ENCODE results near the gene UNC45A. TPM values are rescaled to one million over a fixed set of nuclear protein-coding genes. Genes with fewer than 3 reads are reported as not detected.

UNC45A gene
- total and polyA plus RNA-seq, 4 donors, result 13.9 to 31.2 (median 24.9) TPM

- Histone ChIP-seq H3K36me3 (ENCODE audit: control insufficient read depth in 4 of 4, insufficient read depth in 3 of 4, low read depth in 1 of 4, low read length in 3 of 4) (peaks cover 9 to 75% (median 56%) of the 10 kb centered on the region in 4 donors), H3K27me3 (ENCODE audit: control insufficient read depth in 4 of 4, insufficient read depth in 4 of 4, low read length in 3 of 4) (no peaks in the 10 kb centered on the region), H3K27ac (ENCODE audit: low read depth in 1 of 2, low read length in 2 of 2) (no peak overlapping the region), H3K9me3 (ENCODE audit: control insufficient read depth in 4 of 4, low read length in 3 of 4) (no peaks in the 10 kb centered on the region), H3K4me3 (ENCODE audit: low read depth in 1 of 3, low read length in 3 of 3) (no peak overlapping the region), H3K4me1 (ENCODE audit: control insufficient read depth in 4 of 4, insufficient read depth in 4 of 4, low read length in 3 of 4) (no peaks in the 10 kb centered on the region), H3K9ac (ENCODE audit: low read depth in 1 of 2, low read length in 2 of 2) (no peak overlapping the region)
- WGBS, result 97% methylated on average over 23 of the region's 23 CpGs
- TF ChIP-seq HNF4A (conservative IDR thresholded peaks at IDR 0.05) (no peak), MAX (IDR thresholded peaks at IDR 0.05) (no peak), FOXA1 (IDR thresholded peaks at IDR 0.05) (no peak), RAD21 (IDR thresholded peaks at IDR 0.05) (no peak), CTCF (IDR thresholded peaks at IDR 0.05; ENCODE audit: low read depth, low read length, missing input control) (no peak), GABPA (IDR thresholded peaks at IDR 0.05 in 1 of 2, conservative IDR thresholded peaks at IDR 0.05 in 1 of 2) (no peak), JUND (IDR thresholded peaks at IDR 0.05) (no peak), NR2F2 (IDR thresholded peaks at IDR 0.05) (no peak), TAF1 (conservative IDR thresholded peaks at IDR 0.05) (no peak), ZBTB33 (IDR thresholded peaks at IDR 0.05) (no peak), HNF4G (IDR thresholded peaks at IDR 0.05) (no peak)
- TF ChIP-seq, protein P1, sequence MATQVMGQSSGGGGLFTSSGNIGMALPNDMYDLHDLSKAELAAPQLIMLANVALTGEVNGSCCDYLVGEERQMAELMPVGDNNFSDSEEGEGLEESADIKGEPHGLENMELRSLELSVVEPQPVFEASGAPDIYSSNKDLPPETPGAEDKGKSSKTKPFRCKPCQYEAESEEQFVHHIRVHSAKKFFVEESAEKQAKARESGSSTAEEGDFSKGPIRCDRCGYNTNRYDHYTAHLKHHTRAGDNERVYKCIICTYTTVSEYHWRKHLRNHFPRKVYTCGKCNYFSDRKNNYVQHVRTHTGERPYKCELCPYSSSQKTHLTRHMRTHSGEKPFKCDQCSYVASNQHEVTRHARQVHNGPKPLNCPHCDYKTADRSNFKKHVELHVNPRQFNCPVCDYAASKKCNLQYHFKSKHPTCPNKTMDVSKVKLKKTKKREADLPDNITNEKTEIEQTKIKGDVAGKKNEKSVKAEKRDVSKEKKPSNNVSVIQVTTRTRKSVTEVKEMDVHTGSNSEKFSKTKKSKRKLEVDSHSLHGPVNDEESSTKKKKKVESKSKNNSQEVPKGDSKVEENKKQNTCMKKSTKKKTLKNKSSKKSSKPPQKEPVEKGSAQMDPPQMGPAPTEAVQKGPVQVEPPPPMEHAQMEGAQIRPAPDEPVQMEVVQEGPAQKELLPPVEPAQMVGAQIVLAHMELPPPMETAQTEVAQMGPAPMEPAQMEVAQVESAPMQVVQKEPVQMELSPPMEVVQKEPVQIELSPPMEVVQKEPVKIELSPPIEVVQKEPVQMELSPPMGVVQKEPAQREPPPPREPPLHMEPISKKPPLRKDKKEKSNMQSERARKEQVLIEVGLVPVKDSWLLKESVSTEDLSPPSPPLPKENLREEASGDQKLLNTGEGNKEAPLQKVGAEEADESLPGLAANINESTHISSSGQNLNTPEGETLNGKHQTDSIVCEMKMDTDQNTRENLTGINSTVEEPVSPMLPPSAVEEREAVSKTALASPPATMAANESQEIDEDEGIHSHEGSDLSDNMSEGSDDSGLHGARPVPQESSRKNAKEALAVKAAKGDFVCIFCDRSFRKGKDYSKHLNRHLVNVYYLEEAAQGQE (IDR thresholded peaks at IDR 0.05), result no peak
- DNase-seq (ENCODE audit: low spot score), result no peak
Measured at GRCh38 chr15:90918034-90918788, 16.9 kb upstream of the UNC45A start.

GRCh38 chr15:90918835-90919234 lies 16.2 kb upstream of the UNC45A start:
- H3K4me1 ChIP-seq (ENCODE audit: control insufficient read depth in 4 of 4, insufficient read depth in 4 of 4, low read length in 3 of 4), result no peaks in the 10 kb centered on the region
- H3K4me3 ChIP-seq (ENCODE audit: low read depth in 1 of 3, low read length in 3 of 3), result no peak overlapping the region
- TF ChIP-seq GABPA (IDR thresholded peaks at IDR 0.05 in 1 of 2, conservative IDR thresholded peaks at IDR 0.05 in 1 of 2) (no peak), EGR1 (IDR thresholded peaks at IDR 0.05; ENCODE audit: low read depth in 2 of 2) (no peak), RXRA (IDR thresholded peaks at IDR 0.05) (no peak)
- peaks cover 6 to 71% (median 50%) of the 10 kb centered on the region in 4 donors for H3K36me3 ChIP-seq (ENCODE audit: control insufficient read depth in 4 of 4, insufficient read depth in 3 of 4, low read depth in 1 of 4, low read length in 3 of 4)
- H3K27me3 ChIP-seq (ENCODE audit: control insufficient read depth in 4 of 4, insufficient read depth in 4 of 4, low read length in 3 of 4), result no peaks in the 10 kb centered on the region
- WGBS, result 95% methylated on average over 6 of the region's 6 CpGs
- DNase-seq (ENCODE audit: low spot score), result no peak
- no peaks in the 10 kb centered on the region for H3K9me3 ChIP-seq (ENCODE audit: control insufficient read depth in 4 of 4, low read length in 3 of 4)
- no peak overlapping the region for H3K9ac ChIP-seq (ENCODE audit: low read depth in 1 of 2, low read length in 2 of 2)
- no peak overlapping the region for H3K27ac ChIP-seq (ENCODE audit: low read depth in 1 of 2, low read length in 2 of 2)
